Measurements from ENCODE around the gene RABGAP1L. TPM values are rescaled to one million over a fixed set of nuclear protein-coding genes. Genes with fewer than 3 reads are reported as not detected.
A peak's percentile ranks its signal among the peaks of the same experiment; 100 is the strongest.

Gene RABGAP1L
- polyA plus RNA-seq, 4 donors: 20.6 to 53.9 (median 25.1) TPM

DNA sequence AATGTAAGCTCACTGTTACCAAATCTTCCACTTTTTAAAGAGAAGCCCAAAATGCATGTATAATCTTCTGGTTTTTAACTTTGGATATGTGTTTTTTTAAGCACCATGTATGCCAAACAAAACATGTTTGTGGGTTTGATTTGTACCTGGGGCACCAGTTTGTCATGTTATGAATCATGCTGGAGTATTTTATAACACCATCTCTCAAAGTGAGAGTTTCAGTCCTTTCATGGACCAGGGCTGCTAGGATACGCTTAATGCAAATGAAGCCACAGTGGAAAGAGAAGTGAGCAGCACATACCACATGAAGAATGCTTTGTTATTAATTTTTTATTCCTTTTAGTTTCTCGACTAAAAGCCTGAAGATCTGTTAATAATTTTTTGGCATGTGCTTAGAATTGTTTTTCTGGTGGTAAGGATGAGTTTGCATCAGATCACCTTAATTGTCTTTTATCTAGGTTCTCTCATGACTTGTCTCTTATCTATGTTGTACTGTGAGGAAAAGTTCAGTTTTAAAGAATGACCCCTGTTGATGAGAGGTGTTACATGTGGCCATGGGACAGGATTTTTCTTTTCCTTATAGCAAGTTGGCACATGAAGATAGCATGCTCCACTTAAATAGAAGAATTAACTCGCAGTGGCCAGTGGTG is 2.0 kb upstream of the RABGAP1L start:
- Histone ChIP-seq H3K4me1 (ENCODE audit: control insufficient read depth in 3 of 3, insufficient read depth in 2 of 3, low read depth in 1 of 3, low read length in 2 of 3) (peaks cover 0 to 3% (median under 1%) of the 10 kb centered on the region in 3 donors), H3K27ac (ENCODE audit: low read depth in 1 of 3, low read length in 2 of 3) (no peak overlapping the region), H3K27me3 (ENCODE audit: control insufficient read depth in 3 of 3, insufficient read depth in 3 of 3, low read length in 3 of 3) (no peaks in the 10 kb centered on the region), H3K4me3 (ENCODE audit: low read depth in 1 of 3, low read length in 3 of 3) (no peak overlapping the region), H3K36me3 (ENCODE audit: control insufficient read depth in 3 of 3, insufficient read depth in 2 of 3, low read depth in 1 of 3, low read length in 3 of 3) (peaks cover 0 to 2% (median 0%) of the 10 kb centered on the region in 3 donors), H3K9me3 (ENCODE audit: control insufficient read depth in 2 of 2, insufficient read depth in 1 of 2, low read depth in 1 of 2, low read length in 1 of 2) (no peaks in the 10 kb centered on the region)
- DNase-seq (no peak), FAIRE-seq (no peak)
- 67 to 83% (median 69%) methylated on average over 3 of the region's 3 CpGs for WGBS, 3 donors

DNA sequence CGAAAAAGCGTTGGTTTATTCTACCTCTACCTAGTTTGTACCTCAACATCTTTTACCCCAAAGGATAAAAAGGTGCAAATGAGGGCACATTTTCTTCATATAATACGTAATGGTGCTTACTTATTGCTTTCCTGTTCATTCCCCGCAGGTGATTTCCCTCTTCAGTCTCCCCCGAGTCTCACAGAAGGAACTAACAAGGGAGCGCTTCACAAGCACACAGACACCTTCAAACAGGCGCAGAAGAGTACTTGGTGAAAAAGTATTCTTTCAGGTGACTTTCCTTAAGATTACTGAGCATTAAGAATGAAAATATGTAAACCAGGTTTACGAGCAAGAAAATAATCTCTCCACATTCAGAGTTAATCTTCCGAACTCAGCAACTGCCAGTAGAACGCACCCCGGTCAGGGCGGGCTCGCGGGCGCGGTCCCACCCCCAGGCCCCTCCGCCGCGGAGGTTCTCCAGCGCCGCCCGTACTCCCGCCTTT is 511 bp upstream of the RABGAP1L start:
- Histone ChIP-seq H3K4me1 (ENCODE audit: control insufficient read depth in 3 of 3, insufficient read depth in 2 of 3, low read depth in 1 of 3, low read length in 2 of 3) (peaks cover 0 to 6% (median 2%) of the 10 kb centered on the region in 3 donors), H3K36me3 (ENCODE audit: control insufficient read depth in 3 of 3, insufficient read depth in 2 of 3, low read depth in 1 of 3, low read length in 3 of 3) (peaks cover 0 to 2% (median 0%) of the 10 kb centered on the region in 3 donors), H3K27ac (ENCODE audit: low read depth in 1 of 3, low read length in 2 of 3) (peak overlapping the region; percentile 87 to 93 (median 88)), H3K27me3 (ENCODE audit: control insufficient read depth in 3 of 3, insufficient read depth in 3 of 3, low read length in 3 of 3) (no peaks in the 10 kb centered on the region), H3K4me3 (ENCODE audit: low read depth in 1 of 3, low read length in 3 of 3) (peak overlapping the region; percentile 56 to 88 (median 72)), H3K9me3 (ENCODE audit: control insufficient read depth in 2 of 2, insufficient read depth in 1 of 2, low read depth in 1 of 2, low read length in 1 of 2) (no peaks in the 10 kb centered on the region)
- WGBS, 3 donors: 0 to 1% (median 0%) methylated on average over 23 of the region's 23 CpGs
- FAIRE-seq (no peak), DNase-seq (no peak)

DNA sequence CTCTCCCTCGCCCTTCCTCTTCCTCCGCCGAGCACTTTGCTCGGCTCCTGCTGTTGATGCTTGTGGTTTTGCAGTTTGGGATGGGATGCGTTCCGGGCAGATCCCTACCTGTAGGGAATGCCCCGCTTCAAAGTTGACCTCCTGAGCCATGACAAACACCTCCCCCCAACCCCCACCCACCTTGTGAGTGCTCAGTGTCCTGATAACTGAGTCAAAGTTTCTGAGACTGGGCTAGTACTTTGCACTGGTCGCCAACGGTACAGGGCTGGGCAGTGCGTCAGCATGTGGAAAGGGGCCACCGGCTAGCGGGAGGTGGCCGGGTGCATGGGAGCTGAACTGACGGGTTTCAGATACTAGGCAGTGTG is 771 bp downstream of the RABGAP1L start:
- no peaks in the 10 kb centered on the region for H3K9me3 ChIP-seq (ENCODE audit: control insufficient read depth in 2 of 2, insufficient read depth in 1 of 2, low read depth in 1 of 2, low read length in 1 of 2)
- FAIRE-seq (no peak), DNase-seq (peak; percentile 87 to 92)
- peaks cover 0 to 2% (median 0%) of the 10 kb centered on the region in 3 donors for H3K36me3 ChIP-seq (ENCODE audit: control insufficient read depth in 3 of 3, insufficient read depth in 2 of 3, low read depth in 1 of 3, low read length in 3 of 3)
- no peaks in the 10 kb centered on the region for H3K27me3 ChIP-seq (ENCODE audit: control insufficient read depth in 3 of 3, insufficient read depth in 3 of 3, low read length in 3 of 3)
- H3K27ac ChIP-seq (ENCODE audit: low read depth in 1 of 3, low read length in 2 of 3): peak overlapping the region; percentile 97 to 99 (median 97)
- H3K4me1 ChIP-seq (ENCODE audit: control insufficient read depth in 3 of 3, insufficient read depth in 2 of 3, low read depth in 1 of 3, low read length in 2 of 3): peaks cover 0 to 9% (median 4%) of the 10 kb centered on the region in 3 donors
- H3K4me3 ChIP-seq (ENCODE audit: low read depth in 1 of 3, low read length in 3 of 3): peak overlapping the region; percentile 72 to 92 (median 88)
- 0 to 1% (median 1%) methylated on average over 13 to 14 of the region's 14 CpGs for WGBS, 3 donors

DNA sequence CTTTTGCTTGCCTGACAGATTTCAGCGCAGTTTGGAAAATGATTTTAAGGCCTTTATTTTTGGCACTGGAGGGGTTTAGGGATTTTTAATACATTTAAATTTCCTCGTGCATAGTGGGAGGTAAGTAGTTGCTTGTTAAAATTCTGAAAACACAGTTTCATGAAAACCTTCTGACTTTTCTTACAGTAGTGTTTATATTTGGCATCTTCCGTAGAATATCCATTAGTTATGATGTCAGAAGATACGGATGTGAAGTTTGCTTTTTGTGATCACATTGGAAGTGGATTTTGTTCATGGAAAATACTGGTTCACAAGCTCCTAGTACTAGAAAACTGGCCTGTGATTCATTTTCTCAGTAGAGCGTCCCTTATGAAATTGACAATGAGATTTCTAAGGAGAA is 1.3 kb downstream of the RABGAP1L start:
- Histone ChIP-seq H3K9me3 (ENCODE audit: control insufficient read depth in 2 of 2, insufficient read depth in 1 of 2, low read depth in 1 of 2, low read length in 1 of 2) (no peaks in the 10 kb centered on the region), H3K27me3 (ENCODE audit: control insufficient read depth in 3 of 3, insufficient read depth in 3 of 3, low read length in 3 of 3) (no peaks in the 10 kb centered on the region), H3K4me3 (ENCODE audit: low read depth in 1 of 3, low read length in 3 of 3) (peak overlapping the region; percentile 72 to 92 (median 88)), H3K36me3 (ENCODE audit: control insufficient read depth in 3 of 3, insufficient read depth in 2 of 3, low read depth in 1 of 3, low read length in 3 of 3) (peaks cover 0 to 3% (median 0%) of the 10 kb centered on the region in 3 donors), H3K27ac (ENCODE audit: low read depth in 1 of 3, low read length in 2 of 3) (peak overlapping the region; percentile 97 to 99 (median 97)), H3K4me1 (ENCODE audit: control insufficient read depth in 3 of 3, insufficient read depth in 2 of 3, low read depth in 1 of 3, low read length in 2 of 3) (peaks cover 0 to 9% (median 7%) of the 10 kb centered on the region in 3 donors)
- DNase-seq (no peak), FAIRE-seq (no peak)
- 49 to 67% (median 64%) methylated on average over 5 of the region's 5 CpGs for WGBS, 3 donors

DNA sequence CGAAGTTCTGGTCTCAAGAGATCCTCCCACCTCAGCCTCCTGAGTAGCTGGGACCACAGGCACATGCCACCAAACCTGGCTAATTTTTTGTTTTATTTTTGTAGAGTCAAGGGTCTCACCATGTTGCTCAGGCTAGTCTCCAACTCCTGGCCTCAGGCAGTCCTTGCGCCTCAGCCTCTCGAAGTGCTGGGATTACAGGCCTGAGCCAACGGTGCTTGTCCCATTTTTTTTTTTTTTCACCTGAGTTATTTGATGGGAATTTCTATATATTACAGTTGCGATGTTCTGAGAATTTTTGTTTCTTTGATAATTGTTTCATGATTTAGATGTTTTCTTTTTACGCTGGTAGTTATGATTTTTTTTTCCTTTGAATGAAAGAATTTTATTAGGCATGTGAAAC is 2.5 kb downstream of the RABGAP1L start:
- H3K27me3 ChIP-seq (ENCODE audit: control insufficient read depth in 3 of 3, insufficient read depth in 3 of 3, low read length in 3 of 3): no peaks in the 10 kb centered on the region
- no peak overlapping the region for H3K4me3 ChIP-seq (ENCODE audit: low read depth in 1 of 3, low read length in 3 of 3)
- peaks cover 0 to 4% (median 0%) of the 10 kb centered on the region in 3 donors for H3K36me3 ChIP-seq (ENCODE audit: control insufficient read depth in 3 of 3, insufficient read depth in 2 of 3, low read depth in 1 of 3, low read length in 3 of 3)
- H3K9me3 ChIP-seq (ENCODE audit: control insufficient read depth in 2 of 2, insufficient read depth in 1 of 2, low read depth in 1 of 2, low read length in 1 of 2): no peaks in the 10 kb centered on the region
- peaks cover 0 to 15% (median 9%) of the 10 kb centered on the region in 3 donors for H3K4me1 ChIP-seq (ENCODE audit: control insufficient read depth in 3 of 3, insufficient read depth in 2 of 3, low read depth in 1 of 3, low read length in 2 of 3)
- 85 to 87% (median 86%) methylated on average over 6 of the region's 6 CpGs for WGBS, 3 donors
- no peak overlapping the region for H3K27ac ChIP-seq (ENCODE audit: low read depth in 1 of 3, low read length in 2 of 3)
- FAIRE-seq (no peak), DNase-seq (no peak)

DNA sequence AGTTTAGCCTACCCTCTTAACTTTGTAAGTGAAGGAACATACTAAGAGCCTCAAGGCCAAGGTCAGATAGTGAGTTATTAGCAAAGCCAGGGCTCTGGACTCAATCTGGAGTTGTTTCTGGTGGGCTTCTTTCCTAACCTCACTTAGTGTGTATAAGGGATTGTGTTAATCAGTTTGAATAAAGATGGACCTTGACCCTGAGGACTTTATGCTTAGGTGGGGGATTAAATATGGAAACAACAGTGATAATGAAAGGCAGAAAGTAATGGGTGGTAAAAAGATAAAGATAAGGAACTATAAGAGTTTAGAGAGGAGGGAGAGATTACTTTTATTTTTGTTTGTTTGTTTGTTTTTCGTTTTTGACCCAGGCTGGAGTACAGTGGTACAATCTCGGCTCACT is 5.5 kb downstream of the RABGAP1L start:
- Histone ChIP-seq H3K27ac (ENCODE audit: low read depth in 1 of 3, low read length in 2 of 3) (peak overlapping the region in 2 of 3 donors; percentile 21 to 41), H3K9me3 (ENCODE audit: control insufficient read depth in 2 of 2, insufficient read depth in 1 of 2, low read depth in 1 of 2, low read length in 1 of 2) (no peaks in the 10 kb centered on the region), H3K4me1 (ENCODE audit: control insufficient read depth in 3 of 3, insufficient read depth in 2 of 3, low read depth in 1 of 3, low read length in 2 of 3) (peaks cover 0 to 11% (median 9%) of the 10 kb centered on the region in 3 donors), H3K36me3 (ENCODE audit: control insufficient read depth in 3 of 3, insufficient read depth in 2 of 3, low read depth in 1 of 3, low read length in 3 of 3) (peaks cover 0 to 4% (median 0%) of the 10 kb centered on the region in 3 donors), H3K27me3 (ENCODE audit: control insufficient read depth in 3 of 3, insufficient read depth in 3 of 3, low read length in 3 of 3) (no peaks in the 10 kb centered on the region), H3K4me3 (ENCODE audit: low read depth in 1 of 3, low read length in 3 of 3) (no peak overlapping the region)
- FAIRE-seq: no peak
- peak; percentile 46 to 58 for DNase-seq
- 19 to 68% (median 20%) methylated on average over 2 of the region's 2 CpGs for WGBS, 3 donors

DNA sequence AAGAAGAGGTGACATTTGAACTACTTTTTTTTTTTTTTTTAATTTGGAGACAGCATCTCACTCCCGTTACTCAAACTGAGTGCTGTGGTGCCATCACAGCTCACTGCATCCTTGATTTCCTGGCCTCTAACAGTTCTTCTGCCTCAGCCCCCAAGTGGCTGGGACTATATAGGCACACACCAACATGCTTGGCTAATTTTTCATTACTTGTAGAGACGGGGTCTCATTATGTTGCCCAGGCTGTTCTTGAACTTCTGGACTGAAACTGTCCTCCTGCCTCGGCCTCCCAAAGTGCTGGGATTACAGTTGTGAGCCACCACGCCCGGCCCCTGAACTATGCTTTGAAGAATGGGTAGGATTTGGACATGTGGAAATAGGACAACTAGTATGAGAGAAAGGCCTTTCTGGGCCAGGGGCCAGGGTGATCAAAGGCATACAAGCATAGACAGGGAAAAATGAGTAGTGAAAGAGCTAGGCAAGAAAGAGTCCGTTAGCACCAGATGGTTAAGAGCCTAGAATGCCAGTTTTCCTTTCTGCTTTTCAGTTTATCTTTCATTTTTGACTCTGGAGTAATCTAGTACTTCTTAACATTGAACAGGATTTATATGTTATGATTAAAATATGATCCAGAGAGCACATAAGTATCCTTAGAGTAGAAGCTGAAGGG is 6.3 kb downstream of the RABGAP1L start:
- FAIRE-seq (no peak), DNase-seq (no peak)
- Histone ChIP-seq H3K36me3 (ENCODE audit: control insufficient read depth in 3 of 3, insufficient read depth in 2 of 3, low read depth in 1 of 3, low read length in 3 of 3) (peaks cover 0 to 4% (median 0%) of the 10 kb centered on the region in 3 donors), H3K27me3 (ENCODE audit: control insufficient read depth in 3 of 3, insufficient read depth in 3 of 3, low read length in 3 of 3) (no peaks in the 10 kb centered on the region), H3K27ac (ENCODE audit: low read depth in 1 of 3, low read length in 2 of 3) (peak overlapping the region in 2 of 3 donors; percentile 41 to 44), H3K9me3 (ENCODE audit: control insufficient read depth in 2 of 2, insufficient read depth in 1 of 2, low read depth in 1 of 2, low read length in 1 of 2) (no peaks in the 10 kb centered on the region), H3K4me1 (ENCODE audit: control insufficient read depth in 3 of 3, insufficient read depth in 2 of 3, low read depth in 1 of 3, low read length in 2 of 3) (peaks cover 0 to 11% (median 9%) of the 10 kb centered on the region in 3 donors), H3K4me3 (ENCODE audit: low read depth in 1 of 3, low read length in 3 of 3) (no peak overlapping the region)
- WGBS, 3 donors: 78 to 90% (median 79%) methylated on average over 6 of the region's 6 CpGs

DNA sequence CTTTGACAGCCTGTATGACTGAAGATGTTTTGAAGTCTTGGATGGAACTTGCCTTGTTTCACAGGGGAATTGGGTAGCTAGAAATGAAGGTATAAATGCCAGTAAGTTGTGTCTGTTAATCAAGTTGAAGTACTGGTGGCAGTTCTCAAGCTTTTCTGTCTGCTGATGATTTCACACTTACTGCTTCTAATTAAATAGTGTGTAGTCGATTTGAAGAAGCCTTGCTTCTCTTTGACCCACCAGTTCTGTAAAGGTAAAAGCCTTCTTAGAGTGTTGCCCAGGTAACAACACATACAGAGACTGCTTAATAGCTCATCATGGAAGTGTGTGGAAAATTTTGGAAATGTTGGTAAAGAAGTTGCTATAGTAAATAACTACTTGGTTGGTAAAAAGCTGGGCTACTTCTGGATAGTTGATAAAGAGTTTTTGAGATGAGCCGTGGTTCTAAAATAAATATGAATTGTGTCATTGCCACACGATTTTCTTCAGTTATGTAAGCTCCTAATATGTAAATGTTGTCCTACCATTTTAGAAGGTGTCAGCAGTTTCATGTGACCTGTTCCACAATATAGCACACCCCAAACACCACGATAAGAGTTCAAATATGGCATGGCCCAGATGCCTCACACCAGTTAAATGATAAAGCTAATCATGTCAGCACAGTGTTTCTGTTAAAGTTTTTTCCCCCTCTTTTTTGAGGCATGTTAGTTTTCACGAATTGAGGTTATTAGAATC is 7.4 kb downstream of the RABGAP1L start:
- WGBS, 3 donors: 67 to 77% (median 68%) methylated on average over 5 of the region's 5 CpGs
- H3K27ac ChIP-seq (ENCODE audit: low read depth in 1 of 3, low read length in 2 of 3): peak overlapping the region in 1 of 3 donors; percentile 14
- no peak for DNase-seq

More for the DNA sequence above, 7.4 kb downstream of the RABGAP1L start:
- H3K36me3 ChIP-seq (ENCODE audit: control insufficient read depth in 3 of 3, insufficient read depth in 2 of 3, low read depth in 1 of 3, low read length in 3 of 3): peaks cover 0 to 4% (median 0%) of the 10 kb centered on the region in 3 donors
- H3K4me1 ChIP-seq (ENCODE audit: control insufficient read depth in 3 of 3, insufficient read depth in 2 of 3, low read depth in 1 of 3, low read length in 2 of 3): peaks cover 0 to 11% (median 9%) of the 10 kb centered on the region in 3 donors
- H3K27me3 ChIP-seq (ENCODE audit: control insufficient read depth in 3 of 3, insufficient read depth in 3 of 3, low read length in 3 of 3): no peaks in the 10 kb centered on the region
- no peaks in the 10 kb centered on the region for H3K9me3 ChIP-seq (ENCODE audit: control insufficient read depth in 2 of 2, insufficient read depth in 1 of 2, low read depth in 1 of 2, low read length in 1 of 2)
- no peak overlapping the region for H3K4me3 ChIP-seq (ENCODE audit: low read depth in 1 of 3, low read length in 3 of 3)
- FAIRE-seq: no peak
